ENCODE data around the gene FSIP1. TPM values are rescaled to one million over a fixed set of nuclear protein-coding genes. Genes with fewer than 3 reads are reported as not detected.

Gene FSIP1
- total RNA-seq, 2 donors from 2014 or later: 0.14 to 0.21 TPM

GRCh38 chr15:39623529-39623931, 159.1 kb downstream of the FSIP1 start:
- Histone ChIP-seq H3K4me1 (ENCODE audit: control insufficient read depth in 1 of 2, low read depth in 2 of 2) (peaks cover 8 to 24% of the 10 kb centered on the region in 2 donors), H3K4me3 (no peak overlapping the region), H3K36me3 (no peaks in the 10 kb centered on the region), H3K27ac (no peak overlapping the region), H3K9me3 (no peaks in the 10 kb centered on the region), H3K27me3 (replicated peaks; ENCODE audit: insufficient read depth) (no peaks in the 10 kb centered on the region)
- TF ChIP-seq, protein P1, sequence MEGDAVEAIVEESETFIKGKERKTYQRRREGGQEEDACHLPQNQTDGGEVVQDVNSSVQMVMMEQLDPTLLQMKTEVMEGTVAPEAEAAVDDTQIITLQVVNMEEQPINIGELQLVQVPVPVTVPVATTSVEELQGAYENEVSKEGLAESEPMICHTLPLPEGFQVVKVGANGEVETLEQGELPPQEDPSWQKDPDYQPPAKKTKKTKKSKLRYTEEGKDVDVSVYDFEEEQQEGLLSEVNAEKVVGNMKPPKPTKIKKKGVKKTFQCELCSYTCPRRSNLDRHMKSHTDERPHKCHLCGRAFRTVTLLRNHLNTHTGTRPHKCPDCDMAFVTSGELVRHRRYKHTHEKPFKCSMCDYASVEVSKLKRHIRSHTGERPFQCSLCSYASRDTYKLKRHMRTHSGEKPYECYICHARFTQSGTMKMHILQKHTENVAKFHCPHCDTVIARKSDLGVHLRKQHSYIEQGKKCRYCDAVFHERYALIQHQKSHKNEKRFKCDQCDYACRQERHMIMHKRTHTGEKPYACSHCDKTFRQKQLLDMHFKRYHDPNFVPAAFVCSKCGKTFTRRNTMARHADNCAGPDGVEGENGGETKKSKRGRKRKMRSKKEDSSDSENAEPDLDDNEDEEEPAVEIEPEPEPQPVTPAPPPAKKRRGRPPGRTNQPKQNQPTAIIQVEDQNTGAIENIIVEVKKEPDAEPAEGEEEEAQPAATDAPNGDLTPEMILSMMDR (IDR thresholded peaks at IDR 0.05): no peak
- DNase-seq (ENCODE audit: low spot score): no peak
- ATAC-seq (ENCODE audit: insufficient number of reproducible peaks, low FRiP score, low read depth): no peak

- no peak overlapping the region for H3K27ac ChIP-seq
- H3K36me3 ChIP-seq: no peaks in the 10 kb centered on the region
- no peak overlapping the region for H3K4me3 ChIP-seq
- no peaks in the 10 kb centered on the region for H3K27me3 ChIP-seq (replicated peaks; ENCODE audit: insufficient read depth)
- ATAC-seq (ENCODE audit: insufficient number of reproducible peaks, low FRiP score, low read depth) (no peak), DNase-seq (ENCODE audit: low spot score) (no peak)
- TF ChIP-seq, protein P1 (IDR thresholded peaks at IDR 0.05): no peak
- peaks cover 8 to 18% of the 10 kb centered on the region in 2 donors for H3K4me1 ChIP-seq (ENCODE audit: control insufficient read depth in 1 of 2, low read depth in 2 of 2)
- H3K9me3 ChIP-seq: no peaks in the 10 kb centered on the region
These were observed 159.8 kb downstream of the FSIP1 start for GRCh38 chr15:39622660-39623516.

GRCh38 chr15:39621976-39622375, 160.7 kb downstream of the FSIP1 start:
- Histone ChIP-seq H3K9me3 (no peaks in the 10 kb centered on the region), H3K4me3 (no peak overlapping the region), H3K4me1 (ENCODE audit: control insufficient read depth in 1 of 2, low read depth in 2 of 2) (peaks cover 8 to 16% of the 10 kb centered on the region in 2 donors), H3K27me3 (replicated peaks; ENCODE audit: insufficient read depth) (no peaks in the 10 kb centered on the region), H3K27ac (no peak overlapping the region), H3K36me3 (no peaks in the 10 kb centered on the region)
- TF ChIP-seq, protein P1 (IDR thresholded peaks at IDR 0.05): no peak
- ATAC-seq (ENCODE audit: insufficient number of reproducible peaks, low FRiP score, low read depth) (no peak), DNase-seq (ENCODE audit: low spot score) (no peak)

- Histone ChIP-seq H3K27me3 (replicated peaks; ENCODE audit: insufficient read depth) (no peaks in the 10 kb centered on the region), H3K4me3 (no peak overlapping the region), H3K9me3 (no peaks in the 10 kb centered on the region), H3K36me3 (no peaks in the 10 kb centered on the region), H3K27ac (no peak overlapping the region), H3K4me1 (ENCODE audit: control insufficient read depth in 1 of 2, low read depth in 2 of 2) (peaks cover 8 to 16% of the 10 kb centered on the region in 2 donors)
- ATAC-seq (ENCODE audit: insufficient number of reproducible peaks, low FRiP score, low read depth): no peak
- TF ChIP-seq, protein P1 (IDR thresholded peaks at IDR 0.05): no peak
- DNase-seq (ENCODE audit: low spot score): no peak
These were observed 161.4 kb downstream of the FSIP1 start for GRCh38 chr15:39621210-39621609.

DNA sequence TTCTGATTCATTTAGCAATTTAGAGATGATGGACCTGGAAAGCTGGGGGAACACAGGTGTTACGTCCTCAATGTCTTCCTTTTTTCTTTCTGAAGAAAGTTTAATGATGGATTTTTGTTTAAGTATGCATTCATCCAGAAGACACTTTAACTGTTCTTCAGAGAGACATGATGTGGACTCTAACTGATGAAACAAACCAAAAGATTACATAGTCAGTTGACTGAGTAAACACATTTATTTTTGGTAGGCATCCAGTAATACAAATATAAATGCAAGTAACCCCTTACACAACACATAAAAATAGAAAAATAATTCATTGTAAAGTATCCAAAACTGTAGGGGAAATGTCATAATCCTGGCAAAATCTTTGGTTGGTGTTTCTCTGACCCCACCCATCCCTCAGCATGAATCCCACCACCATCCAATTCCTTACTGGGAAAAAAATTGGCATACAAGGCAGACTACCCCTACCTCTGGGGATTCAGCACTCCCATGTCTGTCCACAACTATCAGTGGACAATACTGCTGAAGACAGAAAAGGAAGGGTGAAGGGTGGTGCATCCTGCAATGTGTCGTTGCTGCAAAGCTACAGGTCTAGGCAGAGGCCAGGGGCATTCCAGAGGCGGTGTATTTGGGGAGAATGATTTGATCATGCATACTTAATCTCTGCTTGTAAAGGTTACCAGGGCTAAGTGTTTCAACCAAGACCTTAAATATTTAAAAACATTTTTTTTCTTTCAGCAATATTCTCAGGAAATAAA, 164.4 kb downstream of the FSIP1 start:
- DNase-seq (ENCODE audit: low spot score) (no peak), ATAC-seq (ENCODE audit: insufficient number of reproducible peaks, low FRiP score, low read depth) (no peak)
- H3K9me3 ChIP-seq: peaks cover 3% of the 10 kb centered on the region
- TF ChIP-seq, protein P1 (IDR thresholded peaks at IDR 0.05): no peak
- H3K27ac ChIP-seq: no peak overlapping the region
- H3K4me1 ChIP-seq (ENCODE audit: control insufficient read depth in 1 of 2, low read depth in 2 of 2): no peaks in the 10 kb centered on the region
- no peak overlapping the region for H3K4me3 ChIP-seq
- no peaks in the 10 kb centered on the region for H3K36me3 ChIP-seq
- H3K27me3 ChIP-seq (replicated peaks; ENCODE audit: insufficient read depth): no peaks in the 10 kb centered on the region
